Measurements from ENCODE around the gene SCIN. TPM values are rescaled to one million over a fixed set of nuclear protein-coding genes. Genes with fewer than 3 reads are reported as not detected.
A peak's percentile ranks its signal among the peaks of the same experiment; 100 is the strongest.
"Not testable (repeated sequence)": the region's sequence is repeated elsewhere in the genome, so short reads cannot be mapped to it uniquely, and the experiment has no call there.

The SCIN gene
- total RNA-seq, 1 donor, result 2.3 TPM

GRCh38 chr7:12670743-12671520, 100.4 kb downstream of the SCIN start:
- TF ChIP-seq CTCF (IDR thresholded peaks at IDR 0.05; ENCODE audit: insufficient read depth, low read length), result no peak
- H3K4me3 ChIP-seq (ENCODE audit: low read depth, low read length), result no peak overlapping the region
- DNase-seq (ENCODE audit: low read depth), result no peak

DNA sequence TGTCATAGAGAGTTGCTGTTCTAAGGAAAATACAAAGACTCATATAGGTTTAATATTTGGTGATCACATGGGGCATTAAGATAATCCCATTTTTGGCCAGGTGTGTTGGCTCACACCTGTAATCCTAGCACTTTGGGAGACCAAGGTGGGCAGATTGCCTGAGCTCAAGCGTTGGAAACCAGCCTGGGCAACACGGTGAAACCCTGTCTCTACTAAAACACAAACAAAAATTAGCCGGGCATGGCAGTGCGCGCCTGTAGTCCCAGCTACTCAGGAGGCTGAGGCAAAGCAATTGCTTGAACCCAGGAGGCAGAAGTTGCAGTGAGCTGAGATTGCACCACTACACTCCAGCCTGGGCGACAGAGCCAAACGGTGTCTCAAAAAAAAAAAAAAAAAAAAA, 102.9 kb downstream of the SCIN start:
- DNase-seq (ENCODE audit: low read depth); H3K4me3 ChIP-seq (ENCODE audit: low read depth, low read length): not testable (repeated sequence)

DNA sequence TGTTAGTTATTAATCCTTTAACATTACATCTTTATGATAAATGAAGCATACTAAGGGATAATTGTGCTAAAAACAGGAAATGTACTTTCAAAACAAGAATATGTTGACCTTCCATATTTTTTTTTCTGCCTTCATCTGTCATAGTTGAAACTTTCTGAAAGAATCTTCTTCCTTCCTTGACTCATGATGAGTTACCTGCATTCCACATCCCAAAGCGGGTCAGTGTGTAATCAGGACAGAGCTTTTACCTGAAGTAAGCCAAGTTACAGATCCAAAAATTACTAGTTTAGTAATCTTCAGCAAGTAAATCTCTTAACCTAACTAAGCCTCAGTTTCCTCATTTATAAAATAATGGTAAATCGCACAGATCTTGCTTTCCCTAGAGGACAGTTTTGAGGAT, 103.5 kb downstream of the SCIN start:
- DNase-seq (ENCODE audit: low read depth), result no peak
- no peak for TF ChIP-seq CTCF (IDR thresholded peaks at IDR 0.05; ENCODE audit: insufficient read depth, low read length)
- H3K4me3 ChIP-seq (ENCODE audit: low read depth, low read length), result no peak overlapping the region

- no peak overlapping the region for H3K4me3 ChIP-seq (ENCODE audit: low read depth, low read length)
- DNase-seq (ENCODE audit: low read depth), result peak; percentile 42
- peak; percentile 38 for TF ChIP-seq CTCF (IDR thresholded peaks at IDR 0.05; ENCODE audit: insufficient read depth, low read length)
These were observed 104.3 kb downstream of the SCIN start for GRCh38 chr7:12674861-12675260.

- peak; percentile 53 for DNase-seq (ENCODE audit: low read depth)
- H3K4me3 ChIP-seq (ENCODE audit: low read depth, low read length), result no peak overlapping the region
- TF ChIP-seq CTCF (IDR thresholded peaks at IDR 0.05; ENCODE audit: insufficient read depth, low read length), result peak; percentile 31
These were observed 113.4 kb downstream of the SCIN start for GRCh38 chr7:12683678-12684585.

DNA sequence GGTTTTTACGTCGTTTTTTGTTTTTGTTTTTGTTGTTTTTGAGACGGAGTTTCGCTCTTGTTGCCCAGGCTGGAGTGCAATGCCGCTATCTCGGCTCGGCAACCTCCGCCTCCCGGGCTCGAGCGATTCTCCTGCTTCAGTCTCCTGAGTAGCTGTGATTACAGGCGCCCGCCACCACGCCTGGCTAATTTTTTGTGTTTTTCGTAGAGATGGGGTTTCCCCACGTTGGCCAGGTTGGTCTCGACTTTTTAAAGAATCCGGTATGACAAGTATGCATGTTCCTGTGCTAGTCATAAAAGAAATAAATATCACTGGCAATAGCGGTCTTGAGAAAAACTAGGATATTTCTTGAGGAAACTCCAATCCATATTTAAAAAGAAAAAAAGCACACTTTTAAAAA, 114.2 kb downstream of the SCIN start:
- TF ChIP-seq CTCF (IDR thresholded peaks at IDR 0.05; ENCODE audit: insufficient read depth, low read length), result no peak
- no peak overlapping the region for H3K4me3 ChIP-seq (ENCODE audit: low read depth, low read length)
- DNase-seq (ENCODE audit: low read depth), result no peak

DNA sequence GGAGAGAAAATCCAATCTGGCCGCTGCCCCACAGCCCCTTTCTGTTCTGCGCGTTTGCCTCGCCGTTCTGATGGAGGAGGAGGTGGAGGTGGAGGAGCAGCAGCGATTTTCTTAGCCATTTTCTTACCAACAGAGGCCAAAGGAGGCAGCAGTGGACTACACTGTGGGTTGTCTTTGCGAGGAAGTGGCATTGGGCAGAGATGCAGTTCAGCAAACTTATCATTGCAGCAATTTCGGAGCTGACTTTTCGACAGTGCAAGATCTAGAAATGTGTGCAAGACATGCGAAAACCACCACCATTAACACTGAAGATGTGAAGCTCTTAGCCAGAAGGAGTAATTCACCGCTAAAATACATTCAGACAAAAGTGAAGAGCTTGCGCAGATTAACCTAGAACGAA, 115.0 kb downstream of the SCIN start:
- peak; percentile 52 for DNase-seq (ENCODE audit: low read depth)
- H3K4me3 ChIP-seq (ENCODE audit: low read depth, low read length), result no peak overlapping the region
- peak; percentile 66 for TF ChIP-seq CTCF (IDR thresholded peaks at IDR 0.05; ENCODE audit: insufficient read depth, low read length)
